Gastroesophageal sphincter (tissue), 4 donors: ENCODE results near the gene WNT3. TPM values are rescaled to one million over a fixed set of nuclear protein-coding genes. Genes with fewer than 3 reads are reported as not detected.
"Not testable (repeated sequence)": the region's sequence is repeated elsewhere in the genome, so short reads cannot be mapped to it uniquely, and the experiment has no call there.

Source experiments
- ATAC-seq: fragments of 150-250 bp; one replicate; pipeline ENCODE4 v1.9.1; 2016; ENCODE audit warnings: mild to moderate bottlenecking, moderate library complexity
- H3K27ac ChIP-seq, 4 donors: fragments of 200-600 bp; sonication (generic) in 3 of 4; 1 replicate in 3 of 4; 2 replicates in 1 of 4; pipeline ENCODE4 v1.5.1; 2016 to 2019
- H3K27me3 ChIP-seq: fragments of 200-600 bp; sonication (generic); one replicate; pipeline ENCODE4 v1.5.1; 2019
- H3K36me3 ChIP-seq, 2 donors: fragments of 200-600 bp; sonication (generic); one replicate each; pipeline ENCODE4 v1.5.1; 2019; ENCODE audit warnings: control low read depth in 1 of 2
- H3K4me1 ChIP-seq, 3 donors: fragments of 200-600 bp; sonication (generic); 1 replicate in 2 of 3; 2 replicates in 1 of 3; pipeline ENCODE4 v1.5.1; 2016 to 2019; ENCODE audit warnings: control low read depth in 2 of 3
- H3K4me3 ChIP-seq, 2 donors: fragments of 200-600 bp; sonication (generic); one replicate each; pipeline ENCODE4 v1.5.1; 2019; ENCODE audit warnings: mild to moderate bottlenecking in 1 of 2, moderate library complexity in 1 of 2
- H3K9me3 ChIP-seq, 3 donors: fragments of 200-600 bp; sonication (generic); one replicate each; pipeline ENCODE4 v1.5.1; 2017 to 2019; ENCODE audit warnings: control low read depth in 2 of 3
- CTCF ChIP-seq, 4 experiments: fragments of 200-600 bp in 2 of 4; fragments of 450-650 bp in 2 of 4; sonication (generic) in 1 of 4; IDR thresholded peaks; one replicate each; pipeline ENCODE4 v1.5.1; 2017 to 2019; ENCODE audit warnings: antibody characterized with exemption in 4 of 4, mild to moderate bottlenecking in 2 of 4, moderate library complexity in 2 of 4
- EP300 ChIP-seq: sonication (generic); formaldehyde crosslinking; IDR thresholded peaks from one replicate; pipeline ENCODE4 v1.6.1; 2017; ENCODE audit warnings: antibody characterized with exemption, mild to moderate bottlenecking
- POLR2A ChIP-seq, 2 donors: fragments of 450-650 bp; IDR thresholded peaks; one replicate each; pipeline ENCODE4 v1.6.1; 2017; ENCODE audit warnings: antibody characterized with exemption in 2 of 2, mild to moderate bottlenecking in 2 of 2, moderate library complexity in 1 of 2
- POLR2AphosphoS5 ChIP-seq: sonication (generic); formaldehyde crosslinking; IDR thresholded peaks from one replicate; pipeline ENCODE4 v1.6.1; 2017; ENCODE audit warnings: antibody characterized with exemption
- WGBS, 2 donors: methylation state at CpG; one replicate each; pipeline ENCODE4 v1.1.5; 2018; ENCODE audit warnings: low coverage in 1 of 2; 5-methylcytosine and 5-hydroxymethylcytosine counted together
- total RNA-seq, 4 donors: library from RNA; depleted of rRNA; stranded (reverse); fragments of >200 nt; gene quantifications; one replicate each; pipeline ENCODE4 v1.1.0, GENCODE V29; 2016

Gene WNT3
- total RNA-seq, 4 donors from 2014 or later, result 0.62 to 1.4 (median 0.99) TPM

- H3K27me3 ChIP-seq, result no peaks in the 10 kb centered on the region
- no peak overlapping the region for H3K27ac ChIP-seq
- H3K36me3 ChIP-seq, result peaks cover 0 to 4% of the 10 kb centered on the region in 2 donors
- WGBS, 2 donors, result 69 to 74% methylated on average over 2 to 9 of the region's 12 CpGs
- no peak for TF ChIP-seq POLR2A (IDR thresholded peaks at IDR 0.05)
- TF ChIP-seq POLR2AphosphoS5, result no peak
- no peak for TF ChIP-seq EP300
- TF ChIP-seq CTCF (IDR thresholded peaks at IDR 0.05), result no peak
- H3K9me3 ChIP-seq, result no peaks in the 10 kb centered on the region
- H3K4me3 ChIP-seq, result no peak overlapping the region
- no peaks in the 10 kb centered on the region for H3K4me1 ChIP-seq
- no peak for ATAC-seq
Measured at GRCh38 chr17:46764000-46764708, 54.3 kb downstream of the WNT3 start.

GRCh38 chr17:46763416-46763815 is 55.1 kb downstream of the WNT3 start:
- H3K9me3 ChIP-seq, result no peaks in the 10 kb centered on the region
- H3K27ac ChIP-seq, result no peak overlapping the region
- H3K4me1 ChIP-seq, result no peaks in the 10 kb centered on the region
- 53 to 100% methylated on average over 1 to 2 of the region's 3 CpGs for WGBS, 2 donors
- TF ChIP-seq POLR2A (IDR thresholded peaks at IDR 0.05) (no peak), EP300 (no peak), POLR2AphosphoS5 (no peak), CTCF (IDR thresholded peaks at IDR 0.05) (no peak)
- peaks cover 0 to 9% of the 10 kb centered on the region in 2 donors for H3K36me3 ChIP-seq
- H3K27me3 ChIP-seq, result no peaks in the 10 kb centered on the region
- no peak overlapping the region for H3K4me3 ChIP-seq
- no peak for ATAC-seq

- H3K4me1 ChIP-seq, result no peaks in the 10 kb centered on the region
- no peak for ATAC-seq
- H3K9me3 ChIP-seq, result no peaks in the 10 kb centered on the region
- WGBS, 2 donors, result 80 to 83% methylated on average over 9 of the region's 9 CpGs
- TF ChIP-seq POLR2AphosphoS5 (no peak), CTCF (IDR thresholded peaks at IDR 0.05) (no peak), POLR2A (IDR thresholded peaks at IDR 0.05) (no peak), EP300 (no peak)
- H3K4me3 ChIP-seq, result no peak overlapping the region
- no peaks in the 10 kb centered on the region for H3K27me3 ChIP-seq
- no peak overlapping the region for H3K27ac ChIP-seq
- H3K36me3 ChIP-seq, result peaks cover 0 to 52% of the 10 kb centered on the region in 2 donors
Measured at GRCh38 chr17:46759141-46759540, 59.4 kb downstream of the WNT3 start.

- ATAC-seq, result no peak
- Histone ChIP-seq H3K27ac (no peak overlapping the region), H3K4me3 (no peak overlapping the region), H3K36me3 (peaks cover 0 to 57% of the 10 kb centered on the region in 2 donors), H3K9me3 (no peaks in the 10 kb centered on the region), H3K4me1 (no peaks in the 10 kb centered on the region), H3K27me3 (no peaks in the 10 kb centered on the region)
- WGBS, 2 donors, result 100% methylated on average over 5 of the region's 5 CpGs; no CpG with 5 or more reads in 1 of the 2 donors
- TF ChIP-seq CTCF (IDR thresholded peaks at IDR 0.05), result no peak
- TF ChIP-seq POLR2AphosphoS5, result no peak
- no peak for TF ChIP-seq EP300
- no peak for TF ChIP-seq POLR2A (IDR thresholded peaks at IDR 0.05)
Measured at GRCh38 chr17:46758614-46759013, 59.9 kb downstream of the WNT3 start.

GRCh38 chr17:46757588-46757987 is 60.9 kb downstream of the WNT3 start:
- H3K27ac ChIP-seq, H3K4me1 ChIP-seq, H3K4me3 ChIP-seq, H3K9me3 ChIP-seq, H3K27me3 ChIP-seq, ATAC-seq: not testable (repeated sequence)
- 75 to 76% methylated on average over 4 of the region's 4 CpGs for WGBS, 2 donors
- peaks cover 0 to 66% of the 10 kb centered on the region in 2 donors for H3K36me3 ChIP-seq
